ENCODE results near the gene SPDYE5. TPM values are rescaled to one million over a fixed set of nuclear protein-coding genes. Genes with fewer than 3 reads are reported as not detected.

SPDYE5 gene
- not detected for total RNA-seq

GRCh38 chr7:75492020-75492419, at the start of gene SPDYE5:
Gene SPDYE5, plus strand, starts transcription at chr7:75492320. Its CDS starts 1,728 bp downstream, at chr7:75494048.

DNA sequence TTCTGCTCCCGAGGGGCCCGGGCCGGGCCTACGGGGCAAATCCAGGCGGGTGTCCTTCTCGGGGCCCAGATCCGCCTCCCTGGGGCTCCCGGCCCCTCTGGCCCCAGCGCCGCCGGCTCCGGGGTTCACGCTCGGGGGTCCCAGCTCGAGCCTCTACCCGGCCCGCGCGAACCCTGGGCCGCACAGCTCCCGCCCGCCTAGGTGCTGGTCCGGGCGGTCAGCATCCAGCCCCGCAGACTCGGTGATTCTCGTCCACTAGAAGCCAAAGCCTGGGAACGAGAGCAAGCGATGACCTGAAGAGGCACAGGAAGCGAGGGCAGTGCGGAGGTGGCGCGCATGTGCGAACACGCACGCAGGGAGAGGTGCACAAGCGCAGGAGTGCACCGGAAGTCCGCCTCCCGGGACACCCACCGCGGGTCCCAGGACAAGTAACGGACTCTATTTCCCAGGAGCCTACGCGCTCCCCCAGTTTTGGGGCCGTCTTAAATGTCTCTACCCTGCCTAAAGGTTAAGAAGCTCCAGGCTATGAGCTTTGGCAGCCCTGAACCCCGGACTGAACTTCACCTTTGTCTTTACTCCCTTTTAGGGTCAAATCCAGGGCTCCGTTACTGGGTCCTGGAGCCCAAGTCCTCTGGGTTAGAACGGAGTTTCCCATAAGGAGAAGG, 6.0 kb upstream of the SPDYE5 start, which contains the start of gene POM121C:
POM121C (minus strand) TSS at position 321 of the 665 bp plus-strand sequence. CDS start 44,803 bp downstream, outside the sequence.

Small RNA genes within 50 kb of the gene (small RNA-seq; reads per million reads assigned to genes)
- gene AC211429.1 (ENCODE audit: low replicate concordance) (not detected), gene RF00019 (ENCODE audit: low replicate concordance) (not detected)

Other genes with a start within 250 kb of the SPDYE5 start
- gene TRIM73, start 96.7 kb upstream of the SPDYE5 start, total RNA-seq, result 6.3 TPM
- 24.1 TPM for gene POM121C, start 6.0 kb upstream of the SPDYE5 start, total RNA-seq
- gene HIP1, start 246.6 kb downstream of the SPDYE5 start, total RNA-seq, result 26.1 TPM

Measured in metanephros (tissue), 2 donors.